OCI-LY3 (cell line): Measurements from ENCODE around the gene ELOB.

ENCODE experiments used
- CTCF ChIP-seq: fragments of 200-600, 300-600 bp; sonication (generic); IDR thresholded peaks from 2 replicates; pipeline ENCODE4 v1.5.1; 2014; ENCODE audit warnings: antibody characterized with exemption, low read length, low read depth
- EZH2phosphoT487 ChIP-seq: fragments of 200-600 bp; shearing (Covaris generic); IDR thresholded peaks from 2 replicates; pipeline ENCODE4 v1.6.1; 2018; ENCODE audit warnings: antibody characterized with exemption, mixed run types, low read depth

- no peak for TF ChIP-seq CTCF
- no peak for TF ChIP-seq EZH2phosphoT487
Measured at GRCh38 chr16:2767891-2768290, 9.2 kb downstream of the ELOB start.
